HG03460 (cell line): ENCODE results near the gene AZU1.
"Not testable (repeated sequence)": the region's sequence is repeated elsewhere in the genome, so short reads cannot be mapped to it uniquely, and the experiment has no call there.

Source experiments
- ATAC-seq: cut with Tn5 transposase; IDR thresholded peaks from one replicate; pipeline ENCODE4 v1.9.1; 2021; ENCODE audit not compliant: unreplicated experiment

AZU1 gene

DNA sequence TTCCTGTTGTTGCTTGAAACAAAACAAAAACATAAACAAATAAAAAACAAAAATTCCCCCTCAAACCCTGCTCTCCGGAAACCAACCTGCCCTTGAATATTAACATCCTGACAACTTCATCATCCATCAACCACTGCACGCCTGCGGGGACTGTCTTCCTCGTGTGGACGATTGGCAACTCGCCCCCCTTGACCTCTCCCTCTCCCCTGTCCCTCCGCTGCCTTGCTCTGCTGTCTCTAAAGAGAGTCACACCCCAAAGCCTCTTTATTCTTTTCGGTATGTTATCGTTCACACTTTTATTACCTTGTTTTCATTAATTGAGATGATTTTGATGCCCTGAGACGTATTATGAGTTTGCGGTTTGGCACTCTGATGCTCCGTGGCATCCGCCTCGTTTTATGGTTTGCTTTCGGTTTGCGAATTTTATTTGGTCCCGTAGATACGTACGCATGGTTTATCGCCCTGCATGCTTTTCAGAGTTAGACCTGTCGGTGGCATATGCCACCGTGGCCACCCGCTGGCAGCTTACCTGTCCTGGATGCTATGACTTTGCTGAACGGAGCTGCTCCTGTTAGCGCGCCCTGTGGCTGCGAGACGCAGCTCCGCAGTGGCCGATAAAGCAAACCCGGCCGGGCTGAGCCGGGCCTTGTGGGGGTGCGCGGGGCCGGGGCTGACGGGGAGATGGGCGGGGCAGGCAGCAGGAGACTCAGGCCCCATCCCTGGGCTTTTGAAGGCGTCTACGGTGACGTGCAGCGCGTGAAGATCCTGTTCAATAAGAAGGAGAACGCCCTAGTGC is 19.8 kb upstream of the AZU1 start:
- ATAC-seq = no peak

DNA sequence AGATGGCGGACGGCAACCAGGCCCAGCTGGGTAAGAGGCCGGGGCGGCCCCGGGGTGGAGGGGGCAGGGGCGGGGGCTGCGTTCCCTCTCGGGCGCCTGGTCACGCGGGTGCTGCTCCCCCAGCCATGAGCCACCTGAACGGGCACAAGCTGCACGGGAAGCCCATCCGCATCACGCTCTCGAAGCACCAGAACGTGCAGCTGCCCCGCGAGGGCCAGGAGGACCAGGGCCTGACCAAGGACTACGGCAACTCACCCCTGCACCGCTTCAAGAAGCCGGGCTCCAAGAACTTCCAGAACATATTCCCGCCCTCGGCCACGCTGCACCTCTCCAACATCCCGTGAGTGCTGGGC is 19.2 kb upstream of the AZU1 start:
- no peak for ATAC-seq

DNA sequence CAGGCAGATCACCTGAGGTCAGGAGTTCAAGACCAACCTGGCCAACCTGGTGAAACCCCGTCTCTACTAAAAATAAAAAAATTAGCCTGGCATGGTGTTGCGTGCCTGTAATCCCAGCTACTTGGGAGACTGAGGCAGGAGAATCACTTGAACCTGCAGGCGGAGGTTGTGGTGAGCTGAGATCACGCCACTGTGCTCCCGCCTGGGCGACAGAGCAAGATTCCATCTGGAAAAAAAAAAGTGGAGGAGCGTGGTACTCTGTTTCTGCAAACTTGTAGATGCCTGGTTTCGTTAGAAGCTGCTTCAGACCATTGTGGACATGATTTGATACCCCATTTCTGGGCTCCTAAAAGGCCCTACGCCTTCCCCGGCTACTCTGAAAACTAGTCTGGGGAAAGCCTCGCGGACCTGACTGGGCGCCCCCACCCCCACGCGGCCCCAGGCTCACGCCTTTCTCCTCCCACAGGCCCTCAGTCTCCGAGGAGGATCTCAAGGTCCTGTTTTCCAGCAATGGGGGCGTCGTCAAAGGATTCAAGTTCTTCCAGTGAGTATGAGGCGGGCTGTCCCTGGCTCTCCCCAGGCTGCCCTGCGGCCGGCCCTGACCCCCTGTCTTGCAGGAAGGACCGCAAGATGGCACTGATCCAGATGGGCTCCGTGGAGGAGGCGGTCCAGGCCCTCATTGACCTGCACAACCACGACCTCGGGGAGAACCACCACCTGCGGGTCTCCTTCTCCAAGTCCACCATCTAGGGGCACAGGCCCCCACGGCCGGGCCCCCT is 17.4 kb upstream of the AZU1 start:
- no peak for ATAC-seq

DNA sequence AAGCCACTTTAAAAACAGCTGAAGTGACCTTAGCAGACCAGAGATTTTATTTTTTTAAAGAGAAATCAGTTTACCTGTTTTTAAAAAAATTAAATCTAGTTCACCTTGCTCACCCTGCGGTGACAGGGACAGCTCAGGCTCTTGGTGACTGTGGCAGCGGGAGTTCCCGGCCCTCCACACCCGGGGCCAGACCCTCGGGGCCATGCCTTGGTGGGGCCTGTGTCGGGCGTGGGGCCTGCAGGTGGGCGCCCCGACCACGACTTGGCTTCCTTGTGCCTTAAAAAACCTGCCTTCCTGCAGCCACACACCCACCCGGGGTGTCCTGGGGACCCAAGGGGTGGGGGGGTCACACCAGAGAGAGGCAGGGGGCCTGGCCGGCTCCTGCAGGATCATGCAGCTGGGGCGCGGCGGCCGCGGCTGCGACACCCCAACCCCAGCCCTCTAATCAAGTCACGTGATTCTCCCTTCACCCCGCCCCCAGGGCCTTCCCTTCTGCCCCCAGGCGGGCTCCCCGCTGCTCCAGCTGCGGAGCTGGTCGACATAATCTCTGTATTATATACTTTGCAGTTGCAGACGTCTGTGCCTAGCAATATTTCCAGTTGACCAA is 16.7 kb upstream of the AZU1 start:
- no peak for ATAC-seq

DNA sequence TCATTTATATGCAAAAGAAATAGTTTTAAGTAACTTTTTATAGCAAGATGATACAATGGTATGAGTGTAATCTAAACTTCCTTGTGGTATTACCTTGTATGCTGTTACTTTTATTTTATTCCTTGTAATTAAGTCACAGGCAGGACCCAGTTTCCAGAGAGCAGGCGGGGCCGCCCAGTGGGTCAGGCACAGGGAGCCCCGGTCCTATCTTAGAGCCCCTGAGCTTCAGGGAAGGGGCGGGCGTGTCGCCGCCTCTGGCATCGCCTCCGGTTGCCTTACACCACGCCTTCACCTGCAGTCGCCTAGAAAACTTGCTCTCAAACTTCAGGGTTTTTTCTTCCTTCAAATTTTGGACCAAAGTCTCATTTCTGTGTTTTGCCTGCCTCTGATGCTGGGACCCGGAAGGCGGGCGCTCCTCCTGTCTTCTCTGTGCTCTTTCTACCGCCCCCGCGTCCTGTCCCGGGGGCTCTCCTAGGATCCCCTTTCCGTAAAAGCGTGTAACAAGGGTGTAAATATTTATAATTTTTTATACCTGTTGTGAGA is 16.1 kb upstream of the AZU1 start:
- no peak for ATAC-seq

DNA sequence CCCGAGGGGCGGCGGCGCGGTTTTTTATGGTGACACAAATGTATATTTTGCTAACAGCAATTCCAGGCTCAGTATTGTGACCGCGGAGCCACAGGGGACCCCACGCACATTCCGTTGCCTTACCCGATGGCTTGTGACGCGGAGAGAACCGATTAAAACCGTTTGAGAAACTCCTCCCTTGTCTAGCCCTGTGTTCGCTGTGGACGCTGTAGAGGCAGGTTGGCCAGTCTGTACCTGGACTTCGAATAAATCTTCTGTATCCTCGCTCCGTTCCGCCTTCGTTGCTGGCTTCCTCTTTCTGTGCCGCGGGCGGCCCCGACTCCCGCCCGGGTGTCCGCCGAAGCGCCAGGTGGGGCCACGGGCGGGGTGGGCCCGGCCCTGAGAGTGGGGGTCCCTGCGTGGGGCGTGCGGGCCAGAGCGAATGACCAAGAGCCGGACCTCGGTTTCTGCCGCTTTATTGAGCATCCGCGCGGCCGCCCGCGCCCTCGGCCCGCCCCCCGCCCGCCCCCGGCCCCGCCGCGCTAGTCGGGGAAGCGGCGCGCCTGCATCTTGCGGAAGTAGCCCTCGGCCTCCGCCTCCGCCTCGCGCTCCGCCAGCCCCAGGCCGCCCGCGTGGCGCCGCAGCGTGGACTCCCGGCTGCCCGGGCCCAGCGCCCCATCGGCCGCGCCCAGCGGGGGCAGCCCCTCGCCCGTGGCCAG is 15.4 kb upstream of the AZU1 start:
- ATAC-seq = no peak

DNA sequence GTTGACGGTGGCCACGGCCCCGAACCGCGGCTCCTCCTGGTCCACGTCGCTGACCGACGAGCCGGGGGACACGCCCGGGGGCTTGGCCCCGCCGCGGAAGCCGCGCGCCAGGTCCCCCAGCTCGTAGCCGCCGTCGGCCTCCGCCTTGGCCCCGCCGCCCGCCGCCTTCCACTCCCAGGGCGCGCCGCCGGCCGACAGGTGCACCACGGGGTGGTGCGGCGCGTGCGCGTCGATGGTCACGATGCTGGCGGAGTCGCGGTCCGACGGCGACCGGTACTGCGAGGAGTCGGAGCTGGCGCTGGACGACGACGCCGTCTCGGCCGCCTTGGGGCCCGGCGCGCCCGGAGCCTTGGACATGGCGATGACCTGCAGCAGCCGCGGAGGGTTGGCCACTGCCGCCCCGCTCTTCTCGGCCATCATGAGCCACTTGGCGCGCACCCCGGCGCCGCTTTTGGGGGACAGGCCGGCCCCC is 14.9 kb upstream of the AZU1 start:
- no peak for ATAC-seq

DNA sequence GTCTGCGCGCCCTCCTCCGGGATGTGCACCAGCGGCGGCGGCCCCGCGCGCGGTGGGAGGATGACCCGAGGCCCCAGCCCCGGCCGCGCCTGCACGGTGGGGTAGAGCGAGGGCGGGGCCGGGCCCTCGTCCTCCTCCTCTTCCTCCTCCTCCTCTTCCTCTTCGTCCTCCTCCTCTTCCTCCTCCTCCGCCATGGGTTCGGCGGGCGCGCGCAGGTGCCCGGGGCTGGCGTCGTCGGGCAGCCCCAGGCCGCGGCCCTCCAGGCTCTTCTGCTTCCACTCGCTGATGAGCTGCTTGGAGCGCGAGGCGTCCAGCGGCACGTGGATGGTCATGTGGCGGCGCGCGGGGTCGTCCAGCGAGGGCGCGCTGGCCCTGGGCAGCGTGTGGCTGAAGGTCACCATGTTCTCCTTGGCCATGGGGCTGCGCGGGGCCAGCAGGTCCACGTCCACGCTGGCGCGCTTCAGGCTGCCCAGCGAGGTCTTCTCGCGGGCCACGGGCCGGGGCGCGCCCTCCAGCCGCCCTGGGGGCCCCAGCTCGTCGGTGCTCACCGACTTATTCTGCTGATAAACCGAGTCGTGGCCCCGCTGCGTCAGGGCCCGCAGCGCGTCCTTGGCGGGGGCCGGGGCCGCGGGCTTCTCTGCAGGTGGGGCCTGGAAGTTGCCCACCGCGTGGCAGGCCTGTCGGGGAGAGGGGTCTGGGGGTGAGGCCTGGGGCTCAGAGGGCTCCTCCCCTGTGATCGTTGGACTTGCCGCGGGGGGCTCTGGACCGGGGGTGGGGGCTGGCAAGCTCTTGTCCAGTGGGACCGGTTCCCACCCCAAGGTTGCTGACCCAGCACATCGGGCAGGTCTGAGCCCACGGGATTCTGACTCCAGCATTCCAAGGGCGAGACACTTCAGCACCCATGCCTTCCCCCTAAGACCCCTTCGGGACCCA is 14.2 kb upstream of the AZU1 start:
- no peak for ATAC-seq

DNA sequence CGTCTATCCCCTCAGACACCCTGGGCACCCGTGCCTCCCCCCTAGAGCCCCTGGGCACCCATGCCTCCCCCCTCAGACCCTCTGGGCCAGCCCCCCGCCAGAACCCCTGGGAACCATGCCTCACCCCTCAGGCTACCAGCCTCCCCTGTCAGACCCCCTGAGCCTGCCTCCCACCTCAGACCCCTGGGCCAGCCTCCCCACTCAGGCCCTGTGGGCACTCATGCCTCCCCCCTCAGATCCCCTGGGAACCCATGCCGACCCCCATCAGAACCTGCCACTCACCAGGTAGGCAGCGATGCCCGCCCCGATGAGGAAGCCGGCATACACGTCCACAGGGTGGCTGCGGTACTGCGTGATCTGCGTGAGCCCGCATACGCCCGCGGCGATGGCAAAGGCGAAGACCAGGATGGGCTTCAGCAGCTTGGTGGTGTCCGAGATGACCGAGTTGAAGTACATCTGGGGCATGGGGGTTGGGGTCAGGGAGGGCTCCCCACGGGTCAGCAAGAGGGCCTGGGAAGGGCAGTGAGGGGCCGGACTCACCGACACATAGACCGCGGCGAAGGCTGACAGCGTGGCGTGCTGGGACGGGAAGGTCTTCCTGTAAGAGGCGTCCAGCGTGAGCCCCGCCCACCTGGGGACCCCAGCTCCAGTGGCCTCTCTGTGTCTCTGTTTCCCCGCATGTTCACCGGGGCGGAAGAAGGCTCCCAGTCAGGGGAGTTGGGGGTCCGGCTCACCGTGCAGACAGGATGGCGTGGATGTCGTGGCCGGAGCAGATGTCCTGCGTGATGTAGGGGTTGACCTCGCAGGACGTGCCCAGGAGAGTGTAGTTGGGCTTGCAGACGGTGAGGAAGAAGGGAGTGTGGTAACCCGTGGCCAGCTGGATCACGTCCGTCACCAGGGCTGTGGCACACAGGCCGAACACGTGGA is 13.2 kb upstream of the AZU1 start:
- no peak for ATAC-seq

DNA sequence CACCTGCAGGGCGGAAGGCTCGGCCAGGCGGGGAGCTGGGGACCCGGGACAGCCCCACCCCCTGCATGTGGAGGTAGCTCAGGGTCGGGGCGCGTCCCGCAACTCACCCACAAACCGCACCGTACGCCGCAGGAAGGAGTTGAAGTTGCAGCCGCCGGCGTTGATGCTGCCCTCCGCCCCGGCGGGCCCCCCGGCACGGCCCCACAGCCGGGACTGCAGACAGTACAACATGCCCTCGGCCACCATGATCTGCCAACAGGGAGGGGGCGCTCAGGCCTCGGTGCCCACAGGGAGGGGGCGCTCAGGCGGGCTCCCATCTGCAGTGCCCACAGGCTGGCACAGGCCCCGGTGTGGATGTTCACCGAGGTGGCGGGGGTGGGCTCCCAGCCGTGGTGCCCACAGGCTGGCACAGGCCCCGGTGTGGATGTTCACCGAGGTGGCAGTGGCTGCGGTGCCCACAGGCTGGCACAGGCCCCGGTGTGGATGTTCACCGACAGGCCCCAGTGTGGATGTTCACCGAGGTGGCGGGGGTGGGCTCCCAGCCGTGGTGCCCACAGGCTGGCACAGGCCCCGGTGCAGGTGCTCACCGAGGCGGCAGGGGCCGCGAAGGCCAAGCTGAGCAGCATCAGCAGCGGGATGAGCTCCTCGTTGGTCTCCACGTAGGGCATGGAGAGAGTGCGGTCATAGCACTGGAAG is 12.4 kb upstream of the AZU1 start:
- ATAC-seq = no peak

DNA sequence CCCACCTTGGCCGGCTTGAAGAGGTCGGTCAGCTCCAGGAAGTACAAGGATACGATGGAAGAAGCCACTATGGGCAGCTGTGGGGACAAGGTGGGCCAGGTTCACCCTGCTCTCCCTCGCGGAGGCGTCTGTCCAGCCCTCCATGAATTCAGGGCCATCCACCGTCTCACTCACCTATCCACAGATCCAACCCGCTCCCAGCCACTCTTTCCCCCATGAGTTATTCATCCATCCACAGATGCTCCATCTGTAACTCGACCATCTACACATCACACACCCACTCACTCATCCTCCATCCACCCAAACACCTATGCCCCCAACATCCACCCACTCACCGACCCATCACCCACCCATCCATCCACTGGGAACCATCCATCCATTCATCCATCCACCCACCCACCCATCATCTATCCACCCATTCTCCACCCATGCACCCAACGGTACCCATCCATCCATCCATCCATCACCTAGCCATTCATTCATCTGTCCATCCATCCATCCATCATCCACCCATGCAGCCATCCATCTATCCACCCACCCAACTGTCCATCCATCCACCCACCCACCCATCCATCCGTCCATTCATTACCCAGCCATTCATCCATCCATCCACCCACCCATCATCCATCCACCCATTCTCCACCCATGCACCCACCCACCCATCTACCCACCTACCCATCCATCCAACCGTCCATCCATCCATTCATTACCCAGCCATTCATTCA is 11.7 kb upstream of the AZU1 start:
- ATAC-seq = no peak

DNA sequence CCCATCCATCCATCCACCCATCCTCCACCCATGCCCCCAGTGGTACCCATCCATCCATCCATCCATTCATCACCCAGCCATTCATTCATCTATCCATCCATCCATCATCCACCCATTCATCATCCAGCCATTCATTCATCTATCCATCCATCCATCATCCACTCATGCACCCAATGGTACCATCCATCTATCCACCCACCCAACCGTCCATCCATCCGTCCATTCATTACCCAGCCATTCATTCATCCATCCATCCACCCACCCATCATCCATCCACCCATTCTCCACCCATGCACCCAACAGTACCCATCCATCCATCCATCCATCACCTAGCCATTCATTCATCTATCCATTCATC is 11.2 kb upstream of the AZU1 start:
- no peak for ATAC-seq

DNA sequence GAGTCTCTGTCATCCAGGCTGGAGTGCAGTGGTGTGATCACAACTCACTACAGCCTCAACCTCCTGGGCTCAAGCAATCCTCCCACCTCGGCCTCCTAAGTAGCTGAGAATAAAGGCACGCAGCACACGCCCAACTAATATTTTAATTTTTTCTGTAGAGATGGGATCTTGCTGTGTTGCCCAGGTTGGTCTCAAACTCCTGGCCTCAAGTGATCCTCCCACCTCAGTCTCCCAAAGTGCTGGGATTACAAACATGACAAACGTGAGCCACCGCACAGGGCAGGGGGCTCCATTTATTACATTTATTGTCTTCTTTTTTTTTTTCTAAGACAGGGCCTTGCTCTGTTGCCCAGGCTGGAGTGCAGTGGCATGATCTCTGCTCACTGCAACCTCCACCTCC is 7.4 kb upstream of the AZU1 start:
- not testable (repeated sequence) for ATAC-seq

DNA sequence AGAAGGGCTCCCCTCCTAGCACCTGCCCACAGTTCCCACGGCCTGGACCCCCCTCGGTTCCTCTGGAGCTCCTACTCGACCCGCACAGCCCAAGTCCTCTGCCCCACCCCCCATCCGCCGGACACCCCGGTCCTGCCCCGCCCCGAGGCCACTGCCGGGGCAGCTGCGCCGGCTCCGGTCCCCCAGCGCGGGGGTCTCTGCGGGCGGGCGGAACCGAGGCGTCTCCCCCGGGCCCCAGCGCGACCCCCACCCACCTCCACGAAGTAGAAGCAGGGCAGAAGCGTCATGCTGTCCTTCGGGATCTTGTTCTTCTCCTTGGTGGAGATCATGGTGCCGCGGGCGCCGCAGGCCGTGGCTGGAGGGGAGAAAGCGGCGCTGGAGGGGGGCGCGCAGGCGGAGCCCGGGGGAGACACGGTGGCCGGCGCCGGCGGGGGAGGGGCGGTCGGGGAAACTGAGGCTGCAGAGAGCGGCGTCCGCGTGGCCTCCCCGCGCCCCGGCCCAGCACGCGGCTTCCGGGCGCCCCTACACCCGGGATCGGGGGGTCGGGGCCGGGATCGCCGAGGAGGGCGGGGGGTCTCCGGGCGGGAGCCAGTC is 6.3 kb upstream of the AZU1 start:
- no peak for ATAC-seq

DNA sequence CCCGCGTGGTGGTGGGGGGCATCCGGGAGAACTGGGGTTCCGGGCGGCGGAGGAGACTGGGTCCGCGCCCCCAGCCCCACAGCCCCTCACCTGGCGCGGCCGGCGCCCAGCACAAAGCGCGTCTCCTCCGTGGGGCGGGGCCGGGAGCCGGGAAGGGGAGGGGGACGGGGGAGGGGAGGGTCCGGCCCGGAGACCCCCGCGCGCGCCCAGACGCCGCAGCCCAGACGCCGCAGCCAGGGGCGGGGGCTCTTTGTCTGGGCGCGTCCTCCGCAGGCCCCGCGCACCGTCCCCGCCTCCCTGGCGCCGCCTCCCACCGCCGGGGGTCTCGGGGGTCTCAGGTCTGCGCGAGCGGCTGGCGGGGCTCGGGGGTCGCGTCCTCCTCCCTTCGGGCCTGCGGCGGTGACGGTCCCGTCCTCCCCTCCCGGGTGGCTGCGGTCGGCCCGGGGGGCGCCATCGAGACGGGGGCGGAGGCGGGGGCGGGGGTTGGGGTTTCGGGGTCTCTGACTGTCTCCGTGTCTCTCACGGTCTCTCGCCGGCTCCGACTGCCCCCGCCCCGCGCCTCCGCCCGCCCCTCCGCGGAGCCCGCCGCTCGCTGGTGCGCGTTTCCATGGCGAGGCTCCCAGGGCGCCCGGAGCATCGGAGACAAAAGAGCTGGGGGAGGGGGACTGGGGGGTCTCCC is 5.7 kb upstream of the AZU1 start, which contains the start of gene PLPPR3:
Gene PLPPR3, minus strand, starts transcription at position 131 of the 679 bp plus-strand sequence. CDS start 396 bp downstream, outside the sequence.
- no peak for ATAC-seq

DNA sequence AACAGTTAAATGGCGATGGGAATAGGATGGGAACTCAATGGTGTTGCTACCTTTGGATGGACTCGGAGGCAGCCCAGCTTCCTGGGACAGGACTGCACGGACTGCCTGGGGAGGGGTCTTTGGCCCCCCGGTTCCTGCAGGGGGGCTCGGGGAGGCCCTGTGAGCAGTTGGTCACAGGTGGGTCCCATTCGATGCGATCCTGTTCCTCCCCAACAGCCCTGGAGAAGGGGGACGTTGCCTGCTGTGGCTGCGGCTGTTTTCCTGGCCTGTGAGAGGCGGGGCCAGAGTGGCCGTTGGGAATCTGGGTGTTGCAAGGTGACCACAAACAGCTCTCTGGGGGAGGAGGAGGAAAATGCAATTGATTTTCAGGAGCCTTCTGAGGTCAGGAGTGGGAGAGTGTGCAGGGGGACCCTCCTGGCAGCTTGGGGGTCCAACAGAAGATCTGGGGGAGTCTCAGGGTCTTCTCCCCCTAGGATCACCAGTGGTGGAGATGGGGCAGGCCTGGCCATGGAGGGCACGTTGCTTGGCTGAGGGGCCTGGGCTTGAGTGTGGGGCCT is 4.0 kb upstream of the AZU1 start:
- ATAC-seq = no peak
